ENCODE results near the gene TUBB2B.

- no peak for TF ChIP-seq CTCF (IDR thresholded peaks at IDR 0.05)
- no peak for TF ChIP-seq POLR2AphosphoS5 (IDR thresholded peaks at IDR 0.05)
- TF ChIP-seq POLR2A (IDR thresholded peaks at IDR 0.05), result no peak
These were observed 45.6 kb upstream of the TUBB2B start for GRCh38 chr6:3272911-3273547.

All from upper lobe of left lung (tissue), 4 donors.